HepG2 (cell line): ENCODE data around the gene EPB41L3. TPM values are rescaled to one million over a fixed set of nuclear protein-coding genes. Genes with fewer than 3 reads are reported as not detected.

ENCODE experiments used
- polyA plus RNA-seq, 8 experiments: library from polyadenylated mRNA; depleted of rRNA in 3 of 8; stranded (reverse) in 7 of 8; unstranded in 1 of 8; fragments of >200 nt; fragmentation: Illumina TruSeq in 4 of 8; extraction: Trizol in 4 of 8; gene quantifications; 2 replicates each; pipeline versions ENCODE4 v1.2.1 to v1.2.3, GENCODE V29; 2011 to 2016; ENCODE audit warnings: low read depth in 4 of 8, missing spikeins in 1 of 8, mixed read lengths in 1 of 8; ENCODE audit not compliant: insufficient read depth in 1 of 8
- total RNA-seq, 5 experiments: library from RNA; depleted of rRNA; stranded (reverse); fragments of >200 nt; fragmentation: Illumina TruSeq; extraction: Trizol; gene quantifications; 2 replicates each; pipeline ENCODE4 v1.2.3, GENCODE V29; 2016; ENCODE audit warnings: low read depth in 1 of 5
- TF ChIP-seq, protein P1 (sequence below): sonication (generic); formaldehyde crosslinking; IDR thresholded peaks from 2 replicates; pipeline ENCODE4 v1.5.0; 2020; ENCODE audit warnings: missing genetic modification reagents
- TF ChIP-seq, protein P2 (sequence below): sonication (generic); formaldehyde crosslinking; IDR thresholded peaks from 2 replicates; pipeline ENCODE4 v1.4.0; 2020; ENCODE audit warnings: low read depth, mild to moderate bottlenecking, missing genetic modification reagents
- TF ChIP-seq, protein P3 (sequence below): sonication (generic); formaldehyde crosslinking; IDR thresholded peaks from 2 replicates; pipeline ENCODE4 v1.5.1; 2020; ENCODE audit warnings: mild to moderate bottlenecking, missing genetic modification reagents, borderline replicate concordance
- TF ChIP-seq, protein P4 (sequence below): sonication (generic); formaldehyde crosslinking; conservative IDR thresholded peaks from 2 replicates; pipeline ENCODE4 v1.8.0; 2022; ENCODE audit warnings: missing genetic modification reagents
- TF ChIP-seq, protein P5 (sequence below): sonication (generic); formaldehyde crosslinking; IDR thresholded peaks from 2 replicates; pipeline ENCODE4 v1.8.1; 2023; ENCODE audit warnings: mild to moderate bottlenecking, missing genetic modification reagents, borderline replicate concordance

EPB41L3 gene
- total and polyA plus RNA-seq, 2 of the 13 experiments (the other 11 are each of a cell fraction or from before 2014, with no cell fraction given) = not detected

DNA sequence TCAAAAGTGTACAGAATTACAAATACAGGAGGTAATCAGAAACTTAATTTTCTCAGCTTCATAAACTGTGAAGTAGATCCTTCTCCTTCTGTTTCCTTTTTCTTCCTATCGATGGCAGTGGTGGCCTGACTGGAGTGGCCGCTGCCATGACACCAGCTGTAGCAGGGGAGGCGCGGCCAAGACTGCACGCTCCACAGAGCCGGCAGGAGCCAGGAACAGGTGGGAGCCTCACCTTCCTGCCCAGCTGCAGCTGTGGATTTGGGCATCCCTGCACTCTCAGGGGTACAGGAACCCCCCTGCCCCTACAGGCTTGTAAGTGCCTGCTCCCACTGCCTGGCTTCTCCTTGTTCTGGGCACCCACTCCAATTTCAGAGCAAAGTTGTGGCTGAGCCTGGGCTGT is 76.1 kb downstream of the EPB41L3 start (continued):
- TF ChIP-seq, protein P1, sequence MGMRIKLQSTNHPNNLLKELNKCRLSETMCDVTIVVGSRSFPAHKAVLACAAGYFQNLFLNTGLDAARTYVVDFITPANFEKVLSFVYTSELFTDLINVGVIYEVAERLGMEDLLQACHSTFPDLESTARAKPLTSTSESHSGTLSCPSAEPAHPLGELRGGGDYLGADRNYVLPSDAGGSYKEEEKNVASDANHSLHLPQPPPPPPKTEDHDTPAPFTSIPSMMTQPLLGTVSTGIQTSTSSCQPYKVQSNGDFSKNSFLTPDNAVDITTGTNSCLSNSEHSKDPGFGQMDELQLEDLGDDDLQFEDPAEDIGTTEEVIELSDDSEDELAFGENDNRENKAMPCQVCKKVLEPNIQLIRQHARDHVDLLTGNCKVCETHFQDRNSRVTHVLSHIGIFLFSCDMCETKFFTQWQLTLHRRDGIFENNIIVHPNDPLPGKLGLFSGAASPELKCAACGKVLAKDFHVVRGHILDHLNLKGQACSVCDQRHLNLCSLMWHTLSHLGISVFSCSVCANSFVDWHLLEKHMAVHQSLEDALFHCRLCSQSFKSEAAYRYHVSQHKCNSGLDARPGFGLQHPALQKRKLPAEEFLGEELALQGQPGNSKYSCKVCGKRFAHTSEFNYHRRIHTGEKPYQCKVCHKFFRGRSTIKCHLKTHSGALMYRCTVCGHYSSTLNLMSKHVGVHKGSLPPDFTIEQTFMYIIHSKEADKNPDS (CRISPR knock-in tag) = no peak
- TF ChIP-seq, protein P2, sequence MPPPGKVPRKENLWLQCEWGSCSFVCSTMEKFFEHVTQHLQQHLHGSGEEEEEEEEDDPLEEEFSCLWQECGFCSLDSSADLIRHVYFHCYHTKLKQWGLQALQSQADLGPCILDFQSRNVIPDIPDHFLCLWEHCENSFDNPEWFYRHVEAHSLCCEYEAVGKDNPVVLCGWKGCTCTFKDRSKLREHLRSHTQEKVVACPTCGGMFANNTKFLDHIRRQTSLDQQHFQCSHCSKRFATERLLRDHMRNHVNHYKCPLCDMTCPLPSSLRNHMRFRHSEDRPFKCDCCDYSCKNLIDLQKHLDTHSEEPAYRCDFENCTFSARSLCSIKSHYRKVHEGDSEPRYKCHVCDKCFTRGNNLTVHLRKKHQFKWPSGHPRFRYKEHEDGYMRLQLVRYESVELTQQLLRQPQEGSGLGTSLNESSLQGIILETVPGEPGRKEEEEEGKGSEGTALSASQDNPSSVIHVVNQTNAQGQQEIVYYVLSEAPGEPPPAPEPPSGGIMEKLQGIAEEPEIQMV (CRISPR knock-in tag) = no peak
- TF ChIP-seq, protein P3, sequence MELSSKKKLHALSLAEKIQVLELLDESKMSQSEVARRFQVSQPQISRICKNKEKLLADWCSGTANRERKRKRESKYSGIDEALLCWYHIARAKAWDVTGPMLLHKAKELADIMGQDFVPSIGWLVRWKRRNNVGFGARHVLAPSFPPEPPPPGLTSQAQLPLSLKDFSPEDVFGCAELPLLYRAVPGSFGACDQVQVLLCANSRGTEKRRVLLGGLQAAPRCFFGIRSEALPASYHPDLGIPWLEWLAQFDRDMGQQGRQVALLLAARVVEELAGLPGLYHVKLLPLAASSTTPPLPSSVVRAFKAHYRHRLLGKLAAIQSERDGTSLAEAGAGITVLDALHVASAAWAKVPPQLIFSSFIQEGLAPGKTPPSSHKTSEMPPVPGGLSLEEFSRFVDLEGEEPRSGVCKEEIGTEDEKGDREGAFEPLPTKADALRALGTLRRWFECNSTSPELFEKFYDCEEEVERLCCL (CRISPR knock-in tag) = no peak
- TF ChIP-seq, protein P4, sequence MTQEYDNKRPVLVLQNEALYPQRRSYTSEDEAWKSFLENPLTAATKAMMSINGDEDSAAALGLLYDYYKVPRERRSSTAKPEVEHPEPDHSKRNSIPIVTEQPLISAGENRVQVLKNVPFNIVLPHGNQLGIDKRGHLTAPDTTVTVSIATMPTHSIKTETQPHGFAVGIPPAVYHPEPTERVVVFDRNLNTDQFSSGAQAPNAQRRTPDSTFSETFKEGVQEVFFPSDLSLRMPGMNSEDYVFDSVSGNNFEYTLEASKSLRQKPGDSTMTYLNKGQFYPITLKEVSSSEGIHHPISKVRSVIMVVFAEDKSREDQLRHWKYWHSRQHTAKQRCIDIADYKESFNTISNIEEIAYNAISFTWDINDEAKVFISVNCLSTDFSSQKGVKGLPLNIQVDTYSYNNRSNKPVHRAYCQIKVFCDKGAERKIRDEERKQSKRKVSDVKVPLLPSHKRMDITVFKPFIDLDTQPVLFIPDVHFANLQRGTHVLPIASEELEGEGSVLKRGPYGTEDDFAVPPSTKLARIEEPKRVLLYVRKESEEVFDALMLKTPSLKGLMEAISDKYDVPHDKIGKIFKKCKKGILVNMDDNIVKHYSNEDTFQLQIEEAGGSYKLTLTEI = no peak
- TF ChIP-seq, protein P5, sequence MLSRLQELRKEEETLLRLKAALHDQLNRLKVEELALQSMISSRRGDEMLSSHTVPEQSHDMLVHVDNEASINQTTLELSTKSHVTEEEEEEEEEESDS = no peak
- TF ChIP-seq, all 625 proteins: peak for 0
